ENCODE data around the gene GLYATL1B. TPM values are rescaled to one million over a fixed set of nuclear protein-coding genes. Genes with fewer than 3 reads are reported as not detected.
"Not testable (repeated sequence)": the region's sequence is repeated elsewhere in the genome, so short reads cannot be mapped to it uniquely, and the experiment has no call there.

GLYATL1B gene
- total RNA-seq, 1 donor from 2014 or later, result not detected

DNA sequence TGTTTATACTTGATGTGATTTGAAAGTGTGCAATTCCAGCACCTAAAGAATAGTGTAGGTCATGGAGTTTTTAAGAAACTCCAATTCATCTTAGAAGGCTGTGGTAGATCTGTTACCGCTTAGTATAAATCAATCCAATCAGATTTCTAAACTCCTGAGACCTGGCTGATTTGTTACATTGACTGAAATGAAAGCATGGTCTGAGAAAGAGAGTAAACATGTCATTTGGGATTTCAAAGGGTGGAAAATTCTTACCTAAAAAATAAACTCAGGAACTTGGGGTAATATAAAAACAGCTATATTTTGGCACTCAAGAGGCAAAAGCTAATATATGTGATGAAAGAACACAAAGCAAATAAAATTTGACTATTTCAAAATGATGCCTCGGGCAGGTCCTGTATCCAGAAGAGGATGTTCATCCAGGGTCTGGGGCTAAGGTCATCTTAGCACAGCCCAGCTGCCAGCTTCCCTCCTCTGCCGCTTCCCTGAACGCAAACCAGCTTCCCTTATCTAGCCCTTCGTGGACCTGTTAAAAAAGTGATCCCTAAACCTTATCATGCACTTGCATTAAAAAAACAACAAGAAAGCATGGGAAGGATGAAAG, 10.0 kb downstream of the GLYATL1B start:
- DNase-seq (ENCODE audit: low read depth in 2 of 2), result not testable (repeated sequence)

DNA sequence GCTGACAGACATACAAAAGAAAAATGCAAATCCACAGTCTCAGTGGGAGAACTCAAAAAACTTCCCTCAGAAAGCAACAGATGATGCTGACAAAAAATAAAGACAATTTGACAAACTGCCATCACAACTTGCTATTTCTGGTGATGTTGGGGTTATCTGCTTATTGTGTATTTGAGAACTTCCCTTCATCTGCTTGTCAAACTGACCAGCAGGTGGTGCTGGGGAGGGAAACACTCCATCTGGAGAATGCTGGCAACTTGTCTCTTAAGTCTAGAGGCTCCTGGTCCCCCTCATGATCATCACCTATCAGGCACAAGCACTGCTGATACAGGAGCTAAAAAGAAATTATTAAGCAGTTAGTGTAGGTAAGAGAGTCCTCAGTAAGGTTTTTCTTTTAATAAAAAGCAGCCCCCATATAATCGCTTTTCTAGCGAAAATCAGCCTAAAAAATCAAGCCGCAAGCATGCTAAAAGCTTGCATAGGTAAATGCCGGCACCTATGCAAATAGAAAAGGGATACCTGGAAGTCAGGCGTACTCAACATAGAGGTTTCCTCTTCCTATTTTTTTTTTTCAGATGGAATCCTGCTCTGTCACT, 11.1 kb downstream of the GLYATL1B start:
- DNase-seq (ENCODE audit: low read depth in 2 of 2), result peak; percentile 66 to 76

DNA sequence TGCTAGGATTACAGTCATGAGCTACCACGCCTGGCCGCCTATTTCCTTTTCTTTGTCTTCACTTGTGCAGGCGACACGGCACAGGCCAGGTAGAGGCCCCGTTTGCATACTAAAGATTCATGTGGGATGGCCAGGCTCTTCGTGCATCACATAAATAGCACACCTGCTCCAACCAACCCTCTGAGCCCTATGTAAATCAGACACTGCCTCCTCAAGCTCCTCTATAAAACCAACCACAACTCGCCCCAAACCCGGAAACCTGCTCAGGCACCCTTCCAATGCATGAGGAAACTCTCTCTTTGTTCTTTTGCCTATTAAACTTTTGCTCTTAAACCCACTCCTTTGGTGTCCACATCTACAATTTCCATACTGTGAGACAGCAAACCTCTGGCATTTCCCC, 11.8 kb downstream of the GLYATL1B start:
- DNase-seq (ENCODE audit: low read depth in 2 of 2), result not testable (repeated sequence)

DNA sequence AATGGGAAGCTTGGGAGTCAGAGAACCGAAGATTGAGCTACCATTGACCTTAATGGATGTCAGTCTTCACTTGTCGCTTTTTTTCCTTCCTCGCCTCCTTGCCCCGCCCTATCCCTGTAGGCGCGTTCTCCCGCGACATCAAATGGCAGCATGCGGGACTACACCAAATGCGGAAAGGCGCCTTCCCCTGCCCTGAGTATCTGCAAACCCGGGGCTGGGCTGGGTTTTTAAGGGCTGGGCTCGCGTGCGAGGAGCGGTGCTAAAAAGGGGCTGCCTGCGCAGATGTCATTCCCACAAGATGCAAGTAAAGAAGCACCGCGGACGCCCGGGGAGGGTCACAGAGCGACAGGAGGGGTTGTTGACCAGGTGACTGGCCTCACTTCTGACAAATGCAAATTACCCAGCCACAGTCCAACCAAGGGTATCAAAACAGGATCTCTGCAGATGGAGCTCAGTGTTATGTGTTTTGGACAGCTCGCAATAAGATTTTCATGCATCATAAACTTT, 16.2 kb downstream of the GLYATL1B start:
- DNase-seq (ENCODE audit: low read depth in 2 of 2), result peak; percentile 9 to 48

DNA sequence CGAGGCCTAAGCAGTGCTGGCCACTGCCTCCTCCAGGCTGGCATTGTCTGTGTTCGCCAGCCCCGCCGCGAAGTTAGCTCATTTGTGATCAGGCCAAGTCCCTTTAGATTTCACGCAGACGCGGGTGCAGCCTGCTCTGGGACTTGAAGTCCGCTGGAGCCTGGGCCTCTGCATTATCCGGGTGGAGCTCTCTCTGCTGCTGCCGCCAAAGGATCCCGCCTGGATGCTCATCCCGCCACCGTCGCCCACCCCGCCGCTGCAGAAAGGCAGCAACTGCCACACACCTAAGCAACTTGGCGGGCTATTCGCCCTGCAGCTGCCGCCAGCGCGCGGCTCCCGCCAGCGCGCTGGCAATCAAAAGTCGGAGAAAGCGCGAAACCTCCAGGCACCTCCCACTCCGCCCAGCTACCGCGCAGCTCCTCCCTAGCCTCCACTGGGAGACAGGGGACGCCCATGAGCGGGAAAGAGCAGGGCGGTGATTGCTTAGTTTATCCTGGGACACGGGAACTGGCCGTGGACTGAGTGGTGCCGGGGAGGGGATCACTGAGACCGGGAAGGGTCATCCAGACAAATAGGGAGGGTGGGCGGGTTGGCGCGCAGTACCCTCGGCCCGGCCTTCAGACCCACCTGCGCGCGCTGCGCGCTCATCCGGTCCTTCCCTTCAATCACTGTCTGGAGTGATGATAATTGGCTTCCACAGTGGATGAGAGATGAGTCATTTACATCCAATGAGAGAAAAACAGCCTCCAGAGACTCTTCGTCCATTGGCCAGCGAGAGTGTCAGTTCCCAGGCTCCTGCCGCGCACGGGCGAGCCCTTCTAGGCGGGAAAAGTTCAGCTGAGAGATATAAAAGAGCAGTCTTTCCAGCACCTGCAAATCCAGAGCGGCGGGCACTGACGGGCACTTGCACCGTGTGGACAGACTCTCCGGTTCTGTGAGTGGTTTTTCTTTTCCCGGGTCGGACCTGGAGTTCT, 20.5 kb downstream of the GLYATL1B start, which contains the start of gene FAM111B:
TSS of gene FAM111B (plus strand) at position 875 of the 974 bp plus-strand sequence. CDS start 2,389 bp downstream, outside the sequence.
- DNase-seq (ENCODE audit: low read depth in 2 of 2), result peak; percentile 93 to 95

DNA sequence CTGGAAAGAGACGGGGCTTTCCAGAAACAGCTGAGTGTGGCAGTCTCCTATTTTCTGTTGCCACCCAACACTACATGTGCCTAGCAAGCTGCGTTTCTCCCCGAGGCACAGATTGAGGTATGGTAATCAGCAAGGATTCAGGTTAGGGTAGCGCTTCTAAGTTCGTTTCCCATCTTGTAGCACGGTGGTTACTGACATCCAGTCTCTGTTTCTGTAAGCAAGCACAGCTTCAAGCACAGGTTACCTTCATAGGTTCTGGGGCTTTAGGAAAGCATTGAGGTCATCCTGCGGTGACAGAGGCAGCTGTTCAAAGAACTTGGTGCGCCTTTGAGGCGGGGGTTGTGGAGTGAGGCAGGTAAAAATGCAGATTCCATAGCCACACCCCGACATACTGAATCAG, 21.6 kb downstream of the GLYATL1B start:
- not testable (repeated sequence) for DNase-seq (ENCODE audit: low read depth in 2 of 2)

DNA sequence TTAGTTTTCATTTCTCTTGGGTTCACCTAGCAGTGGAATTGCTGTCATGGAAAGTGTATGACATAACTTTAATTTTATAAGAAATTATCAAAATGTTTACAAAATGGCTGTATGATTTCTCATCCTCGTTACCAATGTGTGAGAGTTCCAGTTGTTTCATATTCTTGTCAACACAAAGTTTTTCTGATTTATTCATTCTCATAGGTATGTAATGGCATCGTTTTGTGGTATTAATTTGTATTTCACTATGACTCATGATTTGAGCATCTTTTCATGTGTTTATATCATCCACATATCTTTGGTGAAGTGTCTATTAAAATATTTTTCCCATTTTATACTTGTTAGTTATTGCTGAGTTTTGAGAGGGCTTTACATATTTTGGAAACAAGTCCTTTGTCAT, 26.4 kb downstream of the GLYATL1B start:
- no peak for DNase-seq (ENCODE audit: low read depth in 2 of 2)

DNA sequence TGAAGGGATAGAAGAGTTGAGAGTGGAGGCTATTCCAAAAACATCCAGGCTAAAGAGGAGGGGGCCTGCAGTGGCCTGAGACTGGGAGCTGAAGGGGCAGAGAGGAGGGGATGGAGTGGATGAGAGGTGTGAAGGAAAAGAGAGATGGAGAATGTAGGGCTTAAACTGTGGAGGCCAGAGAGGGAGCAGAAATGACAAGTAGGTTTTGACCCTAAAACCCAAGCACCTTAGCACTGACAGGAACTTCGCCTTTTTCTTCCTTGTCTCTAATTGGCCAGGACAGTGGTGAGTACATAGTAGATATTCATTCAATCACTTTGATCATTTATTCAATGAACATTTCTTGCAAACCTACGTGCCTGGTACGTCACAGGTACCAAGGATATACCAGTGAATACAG, 28.2 kb downstream of the GLYATL1B start:
- no peak for DNase-seq (ENCODE audit: low read depth in 2 of 2)

DNA sequence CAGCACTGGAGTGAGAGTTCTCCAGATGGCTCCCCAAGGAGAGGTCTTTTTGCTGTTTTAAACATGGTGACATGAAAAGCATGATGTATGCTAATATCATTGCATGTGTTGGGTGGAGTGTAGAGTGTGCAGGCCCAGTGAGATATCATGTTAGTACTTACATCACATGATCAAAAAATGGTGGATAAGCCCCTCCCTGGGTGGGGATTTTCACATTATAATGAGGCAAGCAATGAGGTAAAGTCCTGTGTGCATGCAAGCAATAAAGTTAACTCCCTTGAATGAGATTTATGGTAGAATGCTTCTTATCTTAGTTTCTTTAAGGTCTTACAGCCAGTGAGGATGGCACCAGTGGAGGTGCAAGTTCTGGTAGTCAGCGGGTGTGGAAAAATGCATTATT, 29.4 kb downstream of the GLYATL1B start:
- no peak for DNase-seq (ENCODE audit: low read depth in 2 of 2)

DNA sequence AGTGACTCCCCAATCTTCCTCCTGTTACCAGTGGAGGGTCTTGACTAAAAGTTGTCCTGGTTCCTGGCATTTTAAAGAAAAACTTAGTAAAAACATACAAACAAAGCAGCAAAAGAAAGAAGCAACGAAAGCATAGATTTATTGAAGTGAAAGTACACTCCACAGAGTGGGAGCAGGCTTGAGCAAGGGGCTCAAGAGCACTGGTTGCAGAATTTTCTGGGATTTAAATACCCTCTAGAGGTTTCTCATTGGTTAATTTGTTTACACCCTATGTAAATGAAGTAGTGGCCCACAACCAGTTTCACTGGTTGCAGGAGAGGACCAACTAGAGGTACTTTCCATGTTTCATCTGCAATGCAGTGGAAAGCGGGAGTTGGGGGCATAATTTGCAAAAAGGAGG, 31.7 kb downstream of the GLYATL1B start:
- no peak for DNase-seq (ENCODE audit: low read depth in 2 of 2)

DNA sequence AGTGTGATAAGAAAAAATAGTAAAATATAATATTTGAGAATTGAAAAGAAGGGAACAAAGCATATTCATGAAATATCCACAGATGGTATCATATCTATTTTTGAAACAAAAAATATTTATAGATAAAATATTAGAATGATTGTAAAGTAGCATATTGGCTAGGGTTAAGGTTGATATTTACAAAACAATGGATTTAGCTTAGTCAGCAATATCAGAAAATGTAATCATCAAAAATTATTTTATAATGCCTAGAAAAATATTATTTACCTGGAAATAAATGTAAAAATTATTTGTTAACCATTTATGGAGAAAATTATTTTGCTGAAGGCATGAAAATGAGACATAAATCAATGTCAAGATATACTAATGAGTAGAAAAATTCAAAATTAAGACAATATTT, 33.7 kb downstream of the GLYATL1B start:
- no peak for DNase-seq (ENCODE audit: low read depth in 2 of 2)

DNA sequence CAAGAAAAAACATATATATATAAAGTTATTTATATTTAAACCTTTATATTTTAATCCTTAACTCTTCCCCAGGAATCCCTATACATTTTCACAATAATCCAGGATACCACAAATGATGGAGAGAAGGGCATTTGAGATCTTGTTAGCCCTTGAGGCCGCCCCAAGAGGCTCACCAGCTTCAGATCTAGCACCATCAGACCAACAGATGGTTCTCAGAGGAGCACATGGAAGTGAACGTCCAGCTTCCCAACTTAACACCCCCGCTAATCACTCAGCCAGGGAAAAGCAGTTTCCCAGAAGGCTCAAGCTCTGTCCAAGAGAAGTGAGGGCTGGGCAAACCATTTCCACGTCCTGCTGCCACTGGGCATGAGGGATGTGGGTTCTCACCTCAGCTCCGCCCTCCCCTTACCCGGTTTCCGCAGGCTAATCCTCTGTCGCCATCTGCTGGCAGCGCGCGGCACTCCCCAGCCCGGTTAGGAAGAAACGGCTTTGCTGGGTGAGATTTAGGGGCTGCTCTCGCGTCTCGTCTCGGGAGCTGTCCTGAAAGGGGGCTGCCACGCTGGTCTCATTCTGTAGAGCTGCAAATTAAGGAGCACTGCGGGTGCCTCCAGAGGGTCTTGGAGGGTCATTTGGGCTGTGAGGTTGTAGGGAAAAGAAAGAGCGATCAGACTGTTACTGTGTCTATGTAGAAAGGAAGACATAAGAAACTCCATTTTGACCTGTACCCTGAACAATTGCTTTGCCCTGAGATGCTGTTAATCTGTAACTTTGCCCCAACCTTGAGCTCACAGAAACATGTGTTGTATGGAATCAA, 49.7 kb downstream of the GLYATL1B start:
- peak; percentile 81 to 83 for DNase-seq (ENCODE audit: low read depth in 2 of 2)

DNA sequence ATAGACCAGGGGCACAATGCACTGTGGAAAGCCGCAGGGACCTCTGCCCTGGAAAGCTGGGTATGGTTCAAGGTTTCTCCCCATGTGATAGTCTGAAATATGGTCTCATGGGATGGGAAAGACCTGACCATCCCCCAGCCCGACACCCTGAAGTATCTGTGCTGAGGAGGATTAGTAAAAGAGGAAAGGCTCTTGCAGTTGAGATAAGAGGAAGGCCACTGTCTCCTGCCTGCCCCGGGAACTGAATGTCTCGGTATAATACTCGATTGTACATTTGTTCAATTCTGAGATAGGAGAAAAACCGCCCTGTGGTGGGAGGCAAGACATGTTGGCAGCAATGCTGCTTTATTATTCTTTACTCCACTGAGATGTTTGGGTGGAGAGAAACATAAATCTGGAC, 50.4 kb downstream of the GLYATL1B start:
- DNase-seq (ENCODE audit: low read depth in 2 of 2), result not testable (repeated sequence)

DNA sequence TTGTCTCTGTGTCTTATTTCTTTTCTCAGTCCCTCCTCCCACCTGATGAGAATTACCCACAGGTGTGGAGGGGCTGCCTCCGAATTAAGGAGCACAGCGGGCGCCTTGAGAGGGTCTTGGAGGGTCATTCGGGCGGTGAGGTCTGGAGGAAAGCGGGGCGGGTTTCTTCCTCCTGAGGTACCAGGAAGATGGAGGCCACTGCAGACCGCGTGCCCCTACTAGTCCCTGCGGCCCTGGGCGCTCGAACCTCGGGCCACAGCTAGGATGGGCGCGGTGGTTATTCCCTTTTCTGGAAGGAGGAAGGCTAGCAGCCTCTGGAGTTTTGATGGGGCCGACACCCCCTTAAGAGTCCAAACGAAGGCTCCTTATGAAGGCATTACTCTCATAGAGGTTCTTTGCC, 51.1 kb downstream of the GLYATL1B start:
- no peak for DNase-seq (ENCODE audit: low read depth in 2 of 2)

DNA sequence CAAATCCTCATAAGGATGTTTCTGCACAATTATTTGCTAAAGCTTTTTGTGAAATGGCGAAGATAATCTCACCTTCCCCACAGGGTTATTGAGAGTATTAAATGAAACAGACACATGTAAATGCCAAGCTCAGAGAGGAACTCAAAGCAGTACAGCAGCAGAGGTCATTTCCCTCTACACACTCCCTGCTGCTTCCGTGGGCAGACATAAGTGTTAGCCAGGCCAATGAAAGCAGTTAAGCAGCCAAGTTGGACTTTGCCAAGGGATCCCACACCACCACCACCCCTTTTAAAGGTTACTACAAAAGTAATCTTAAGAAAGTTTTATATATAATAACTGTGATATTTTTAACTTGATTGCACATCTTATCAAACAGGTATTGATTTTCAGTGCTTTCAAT, 52.5 kb downstream of the GLYATL1B start:
- DNase-seq (ENCODE audit: low read depth in 2 of 2), result peak; percentile 24 to 75

DNA sequence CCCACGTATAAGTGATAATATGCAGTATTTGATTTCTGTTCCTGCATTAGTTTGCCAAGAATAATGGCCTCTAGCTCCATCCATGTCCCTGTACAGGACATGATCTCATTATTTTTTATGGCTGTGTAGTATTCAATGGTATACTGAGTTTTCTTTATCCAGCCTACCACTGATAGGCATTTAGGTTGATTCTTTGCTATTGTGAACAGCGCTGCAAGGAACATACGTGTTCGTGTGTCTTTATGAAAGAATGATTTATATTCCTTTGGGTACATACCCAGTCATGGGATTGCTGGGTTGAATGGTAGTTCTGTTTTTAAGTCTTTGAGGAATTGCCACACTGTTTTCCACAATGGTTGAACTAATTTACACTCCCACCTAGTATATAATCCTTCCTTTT, 55.1 kb downstream of the GLYATL1B start:
- DNase-seq (ENCODE audit: low read depth in 2 of 2), result no peak

DNA sequence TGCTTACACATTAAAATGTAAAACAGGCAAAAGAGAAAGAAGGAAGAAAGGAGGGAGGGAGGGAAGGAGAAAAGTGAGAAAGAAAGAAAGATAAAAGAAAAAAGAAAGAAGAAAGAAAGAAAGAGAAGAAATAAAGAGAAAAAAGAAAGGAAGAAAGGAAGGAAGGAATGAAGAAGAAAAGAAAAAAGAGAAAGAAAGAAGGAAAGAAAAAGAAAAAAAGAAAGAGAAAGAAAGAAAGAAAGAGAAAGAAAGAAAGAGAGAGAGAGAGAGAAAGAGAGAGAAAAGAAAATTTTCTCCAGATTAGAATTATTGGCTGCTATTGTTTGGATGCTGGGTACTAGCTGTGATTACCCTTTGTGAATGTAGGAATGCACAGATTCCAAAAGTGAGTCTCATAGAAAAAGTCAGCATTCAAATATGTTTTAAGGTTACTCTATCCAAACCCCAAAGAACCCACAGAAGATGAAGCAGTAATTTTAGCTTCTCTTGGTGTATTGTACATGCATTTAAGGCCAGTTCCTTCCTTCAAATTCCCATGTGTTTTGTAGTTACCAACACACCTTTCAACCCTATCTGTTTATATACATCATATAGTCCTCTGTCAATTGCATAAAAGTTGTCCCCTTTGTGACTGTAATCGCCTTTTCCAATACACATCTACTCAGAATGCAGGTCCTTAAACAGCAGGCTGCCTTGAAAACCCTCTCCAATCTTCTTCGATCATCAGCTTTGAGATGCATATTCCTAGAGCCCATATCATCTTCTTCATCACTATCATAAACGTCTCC, 55.8 kb downstream of the GLYATL1B start:
- peak in 1 of 2 donors; percentile 7 for DNase-seq (ENCODE audit: low read depth in 2 of 2)

DNA sequence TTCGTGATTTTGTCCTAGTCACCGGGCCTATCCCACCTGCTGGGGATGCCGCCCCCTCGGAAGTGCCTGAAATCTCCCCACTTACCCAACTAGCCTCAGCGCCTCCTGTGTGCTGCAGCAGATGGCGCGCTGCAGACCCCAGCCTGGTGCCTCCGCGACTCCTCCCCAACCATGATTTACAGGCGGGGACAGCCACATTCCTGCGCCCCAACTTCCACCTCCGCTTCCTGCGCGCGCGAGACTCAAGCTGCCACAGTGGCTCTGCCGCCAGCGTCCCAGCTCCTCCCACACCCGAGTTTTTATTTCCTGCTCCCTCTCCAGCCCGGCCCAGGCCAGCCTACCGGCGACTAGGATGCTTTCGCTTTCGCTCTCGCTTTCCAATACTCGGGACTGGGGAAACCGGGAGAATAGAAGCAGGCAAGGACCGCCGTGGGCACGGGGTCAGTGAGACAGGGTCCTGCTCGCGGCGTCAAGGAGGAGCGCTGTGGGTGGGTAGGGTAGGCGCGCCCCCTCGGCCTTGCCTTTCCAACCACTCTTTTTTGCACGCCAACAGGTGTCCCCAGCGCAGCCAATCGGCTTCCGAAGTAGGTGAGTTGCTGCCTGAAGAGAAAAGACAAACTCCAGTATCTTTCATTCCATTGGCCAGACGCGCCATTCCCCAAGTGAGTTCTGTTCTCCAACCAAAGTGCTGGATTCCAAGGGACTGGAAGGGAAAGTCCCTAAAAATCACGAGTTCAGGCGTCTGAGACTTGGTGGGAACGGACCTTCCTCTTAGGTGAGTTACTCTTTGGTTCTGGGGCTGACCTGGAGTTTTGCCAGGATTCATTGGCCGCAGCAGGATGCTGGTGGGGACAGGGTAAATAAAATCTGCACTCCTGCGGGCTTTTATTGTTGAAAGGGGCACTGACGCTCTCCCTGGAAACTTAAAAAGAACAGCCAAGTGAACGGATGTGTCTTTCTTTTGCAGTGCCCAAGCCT, 56.7 kb downstream of the GLYATL1B start, which contains the start of gene FAM111A:
TSS of gene FAM111A (plus strand) at position 327 of the 978 bp plus-strand sequence. CDS start 6,017 bp downstream, outside the sequence.
- DNase-seq (ENCODE audit: low read depth in 2 of 2), result peak; percentile 93

DNA sequence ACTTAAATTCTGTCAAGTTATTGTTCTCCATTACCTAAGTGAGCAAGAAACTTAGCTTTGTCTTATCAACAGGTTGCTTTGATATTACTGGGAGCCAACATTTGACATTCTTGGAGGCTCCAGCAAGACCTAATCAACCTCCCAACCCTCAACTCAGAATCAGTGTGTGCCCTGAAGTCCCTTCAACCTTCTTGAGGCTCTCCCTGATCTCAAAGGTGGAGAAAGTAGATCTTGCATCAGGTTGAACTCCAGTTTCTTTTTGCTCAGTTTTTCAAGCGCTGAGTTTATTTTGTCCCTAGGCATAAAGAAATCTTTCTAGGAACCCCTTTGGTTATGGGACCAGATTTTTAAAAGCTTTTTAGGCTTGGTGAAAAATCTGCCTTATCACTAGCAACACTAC, 58.0 kb downstream of the GLYATL1B start:
- DNase-seq (ENCODE audit: low read depth in 2 of 2), result peak; percentile 2 to 17

Data from lung microvascular endothelial cell (primary cell).